Smooth muscle cell of the coronary artery (primary cell): Measurements from ENCODE around the gene OR2AT4. TPM values are rescaled to one million over a fixed set of nuclear protein-coding genes. Genes with fewer than 3 reads are reported as not detected.

Experiments
- total RNA-seq: library from RNA; depleted of rRNA; stranded (reverse); fragments of >200 nt; gene quantifications from 2 replicates; pipeline ENCODE4 v1.2.3, GENCODE V29; 2014; ENCODE audit warnings: low replicate concordance

OR2AT4 gene
- not detected in 2 replicates for total RNA-seq

DNA sequence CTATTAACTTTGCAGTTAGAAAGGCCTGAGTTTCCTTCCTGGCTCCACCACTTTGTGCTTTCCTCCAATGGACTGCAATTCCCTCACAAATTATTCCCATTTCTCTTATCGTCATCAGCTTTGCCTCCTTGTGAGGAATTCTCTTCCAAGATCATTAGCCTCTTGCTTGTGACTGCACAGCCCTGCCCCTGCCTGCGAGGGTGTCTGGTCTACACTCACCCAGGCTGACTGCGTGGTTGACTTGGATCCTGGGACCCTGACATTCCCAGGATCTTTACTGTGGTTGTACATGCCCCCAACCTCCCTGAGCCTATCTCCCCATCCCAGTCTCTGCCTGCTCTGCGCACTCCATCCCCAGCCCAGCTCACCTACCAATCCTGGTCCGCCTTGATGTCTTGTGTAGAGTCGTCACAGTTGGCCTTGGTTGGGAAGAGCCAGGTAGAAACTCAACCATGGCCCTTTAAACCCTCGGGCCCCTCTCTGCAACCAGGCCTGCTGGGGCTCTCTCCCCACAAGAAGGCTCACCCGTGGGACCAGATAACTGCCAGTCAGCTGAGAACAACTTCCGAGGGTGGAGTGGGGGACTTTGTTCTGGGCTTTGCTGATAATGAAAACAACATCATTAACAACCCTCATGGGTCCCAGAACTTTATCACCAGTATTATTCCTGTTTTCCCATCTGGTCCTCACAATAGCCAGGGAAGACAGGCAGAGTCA lies at the start of gene OR2AT4:
Gene OR2AT4, minus strand, starts transcription at position 421 of the 717 bp plus-strand sequence.

Other genes with a start within 250 kb of the OR2AT4 start
- gene XRRA1, start 147.8 kb downstream of the OR2AT4 start, total RNA-seq: 2.9 and 8.9 TPM in 2 replicates
- 22.3 and 56.0 TPM in 2 replicates for gene SPCS2, start 147.6 kb downstream of the OR2AT4 start, total RNA-seq
- gene NEU3, start 107.9 kb downstream of the OR2AT4 start, total RNA-seq: 4.0 and 6.6 TPM in 2 replicates
- under 0.01 TPM in 1 of 2 replicates, not detected in the other for gene SLCO2B1, start 54.2 kb upstream of the OR2AT4 start, total RNA-seq
- not detected in 2 replicates for gene TPBGL, start 143.9 kb upstream of the OR2AT4 start, total RNA-seq